Measurements from ENCODE around the gene TTC39C.

The TTC39C gene

GRCh38 chr18:24014062-24014985, at the start of gene TTC39C:
Gene TTC39C (plus strand): TSS chr18:24014754. CDS start chr18:24014872, 118 bp downstream.
- Mint-ChIP-seq H3K36me3 (peaks cover 10% of the 10 kb centered on the region), H3K9me3 (no peaks in the 10 kb centered on the region), H3K4me1 (peaks cover 72% of the 10 kb centered on the region), H3K4me3 (peak within 1 kb of the TSS; percentile 98), H3K27ac (peak within 1 kb of the TSS; percentile 94)
- ATAC-seq (peak; percentile 85), DNase-seq (ENCODE audit: low spot score in 2 of 2) (peak; percentile 79 to 94)

DNA sequence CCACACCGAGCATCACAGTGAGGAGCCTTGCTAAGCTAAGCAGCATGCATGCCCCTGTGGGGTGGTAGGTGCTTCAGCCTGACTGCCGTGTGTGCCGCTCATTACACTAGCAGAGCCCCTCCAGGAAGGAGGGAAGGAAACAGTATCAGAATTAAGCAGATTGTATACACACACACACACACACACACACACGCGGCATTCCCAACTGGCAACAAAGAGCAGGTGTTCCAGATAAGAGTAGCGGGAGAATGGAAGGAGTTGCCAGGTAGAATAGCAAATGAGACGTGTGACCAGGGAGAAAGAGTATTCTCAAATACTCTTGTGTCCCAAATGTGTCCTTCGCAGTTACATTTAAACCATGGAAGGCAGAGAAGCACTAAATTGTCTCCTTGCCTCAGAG, 47.6 kb upstream of the TTC39C start:
- Mint-ChIP-seq H3K36me3 (peaks cover 5% of the 10 kb centered on the region), H3K9me3 (no peaks in the 10 kb centered on the region), H3K4me3 (peak overlapping the region; percentile 50), H3K27ac (peak overlapping the region; percentile 21), H3K4me1 (peaks cover 75% of the 10 kb centered on the region)
- ATAC-seq (no peak), DNase-seq (ENCODE audit: low spot score in 2 of 2) (no peak)

- Mint-ChIP-seq H3K27ac (peak overlapping the region; percentile 21), H3K36me3 (peaks cover 5% of the 10 kb centered on the region), H3K4me3 (peak overlapping the region; percentile 50), H3K4me1 (peaks cover 81% of the 10 kb centered on the region), H3K9me3 (no peaks in the 10 kb centered on the region)
- peak in 1 of 2 donors; percentile 69 for DNase-seq (ENCODE audit: low spot score in 2 of 2)
- peak; percentile 75 for ATAC-seq
Measured at GRCh38 chr18:23967321-23968089, 47.0 kb upstream of the TTC39C start.

GRCh38 chr18:23968638-23969604, 45.6 kb upstream of the TTC39C start:
- peak overlapping the region; percentile 50 for H3K4me3 Mint-ChIP-seq
- no peaks in the 10 kb centered on the region for H3K9me3 Mint-ChIP-seq
- H3K4me1 Mint-ChIP-seq: peaks cover 87% of the 10 kb centered on the region

GRCh38 chr18:23969664-23970063, 44.9 kb upstream of the TTC39C start:
- peaks cover 83% of the 10 kb centered on the region for H3K4me1 Mint-ChIP-seq
- DNase-seq (ENCODE audit: low spot score in 2 of 2) (no peak), ATAC-seq (no peak)
- peak overlapping the region; percentile 48 for H3K4me3 Mint-ChIP-seq
- no peaks in the 10 kb centered on the region for H3K9me3 Mint-ChIP-seq
- H3K27ac Mint-ChIP-seq: peak overlapping the region; percentile 93
- H3K36me3 Mint-ChIP-seq: peaks cover 5% of the 10 kb centered on the region

More at GRCh38 chr18:23968638-23969604, 45.6 kb upstream of the TTC39C start:
- ATAC-seq (no peak), DNase-seq (ENCODE audit: low spot score in 2 of 2) (no peak)
- Mint-ChIP-seq H3K27ac (no peak overlapping the region), H3K36me3 (peaks cover 5% of the 10 kb centered on the region)

DNA sequence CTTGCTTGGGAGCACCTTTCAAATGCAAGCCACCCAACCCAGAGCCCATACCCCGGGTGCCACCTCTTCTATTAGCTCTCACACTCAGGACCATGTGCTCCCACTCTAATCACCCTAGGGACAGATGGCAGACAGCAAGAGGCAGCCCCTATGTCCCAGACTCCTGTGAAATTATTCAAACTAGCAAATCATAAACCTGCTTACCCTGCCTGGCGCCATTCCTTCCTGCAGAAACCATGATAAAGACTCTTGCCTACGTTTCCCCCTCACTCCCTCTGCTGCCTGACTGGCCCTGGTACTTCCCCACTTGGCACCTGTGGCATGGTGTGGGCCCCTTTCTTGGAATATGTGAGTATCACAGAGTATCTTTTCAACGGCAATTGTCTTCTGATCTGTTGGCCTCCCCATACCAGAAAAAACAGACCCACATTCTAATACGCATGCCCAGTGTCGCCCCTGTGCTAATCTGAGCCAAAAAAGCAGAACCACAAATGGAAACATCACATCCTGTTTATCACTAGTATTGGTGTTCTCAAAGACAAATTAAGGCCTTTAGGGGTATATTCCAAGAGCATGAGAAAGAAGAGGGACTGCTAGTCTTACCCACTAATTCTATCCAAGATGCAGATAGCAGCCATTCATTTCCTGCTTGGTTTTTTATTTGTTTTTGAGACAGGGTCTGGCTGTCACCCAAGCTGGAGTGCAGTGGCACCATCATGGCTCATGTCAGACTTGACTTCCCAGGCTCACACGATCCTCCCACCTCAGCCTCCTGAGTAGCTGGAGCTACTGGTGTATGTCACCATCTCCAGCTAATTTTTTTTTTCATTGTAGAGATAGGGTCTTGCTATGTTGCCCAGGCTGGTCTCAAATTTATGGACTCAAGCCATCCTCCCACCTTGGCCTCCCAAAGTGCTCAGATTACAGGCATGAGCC, 44.1 kb upstream of the TTC39C start:
- ATAC-seq: peak; percentile 67
- Mint-ChIP-seq H3K36me3 (peaks cover 3% of the 10 kb centered on the region), H3K9me3 (no peaks in the 10 kb centered on the region), H3K27ac (peak overlapping the region; percentile 93), H3K4me3 (peak overlapping the region; percentile 48), H3K4me1 (peaks cover 77% of the 10 kb centered on the region)
- no peak for DNase-seq (ENCODE audit: low spot score in 2 of 2)

- Mint-ChIP-seq H3K9me3 (no peaks in the 10 kb centered on the region), H3K36me3 (no peaks in the 10 kb centered on the region), H3K4me1 (peaks cover 71% of the 10 kb centered on the region), H3K4me3 (peak overlapping the region; percentile 48), H3K27ac (peak overlapping the region; percentile 93)
- ATAC-seq (no peak), DNase-seq (ENCODE audit: low spot score in 2 of 2) (no peak)
Measured at GRCh38 chr18:23971097-23971440, 43.5 kb upstream of the TTC39C start.

- ATAC-seq (no peak), DNase-seq (ENCODE audit: low spot score in 2 of 2) (no peak)
- Mint-ChIP-seq H3K27ac (peak overlapping the region; percentile 6), H3K36me3 (no peaks in the 10 kb centered on the region), H3K4me1 (peaks cover 75% of the 10 kb centered on the region), H3K9me3 (peaks cover 2% of the 10 kb centered on the region), H3K4me3 (peak overlapping the region; percentile 8)
Measured at GRCh38 chr18:23971666-23972230, 42.8 kb upstream of the TTC39C start.

DNA sequence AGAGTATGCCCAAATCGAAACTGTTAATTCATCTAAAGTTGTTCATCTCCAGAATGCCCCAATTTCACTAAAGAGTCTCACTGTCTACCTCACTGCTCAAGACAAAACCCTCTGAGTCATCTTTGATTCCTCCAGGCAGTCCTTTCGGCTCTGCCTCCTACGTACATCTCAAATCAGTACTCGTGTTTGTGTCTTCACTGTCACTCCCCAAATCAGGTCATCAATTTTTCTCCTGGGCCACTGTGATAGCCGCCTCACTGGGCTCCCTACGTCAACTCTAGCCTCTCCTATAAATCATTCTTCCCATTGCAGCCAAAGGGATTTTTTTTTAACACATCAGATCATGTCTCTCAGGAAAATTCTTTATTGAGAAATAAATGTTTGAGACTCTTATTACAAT, 42.1 kb upstream of the TTC39C start:
- no peaks in the 10 kb centered on the region for H3K36me3 Mint-ChIP-seq
- ATAC-seq (peak; percentile 96), DNase-seq (ENCODE audit: low spot score in 2 of 2) (peak in 1 of 2 donors; percentile 68)
- H3K4me3 Mint-ChIP-seq: peak overlapping the region; percentile 8
- H3K27ac Mint-ChIP-seq: peak overlapping the region; percentile 6
- H3K9me3 Mint-ChIP-seq: peaks cover 4% of the 10 kb centered on the region
- peaks cover 74% of the 10 kb centered on the region for H3K4me1 Mint-ChIP-seq

GRCh38 chr18:23977103-23977502, 37.5 kb upstream of the TTC39C start:
- Mint-ChIP-seq H3K9me3 (peaks cover 4% of the 10 kb centered on the region), H3K4me1 (peaks cover 49% of the 10 kb centered on the region), H3K36me3 (no peaks in the 10 kb centered on the region), H3K4me3 (no peak overlapping the region), H3K27ac (no peak overlapping the region)
- DNase-seq (ENCODE audit: low spot score in 2 of 2) (no peak), ATAC-seq (no peak)

DNA sequence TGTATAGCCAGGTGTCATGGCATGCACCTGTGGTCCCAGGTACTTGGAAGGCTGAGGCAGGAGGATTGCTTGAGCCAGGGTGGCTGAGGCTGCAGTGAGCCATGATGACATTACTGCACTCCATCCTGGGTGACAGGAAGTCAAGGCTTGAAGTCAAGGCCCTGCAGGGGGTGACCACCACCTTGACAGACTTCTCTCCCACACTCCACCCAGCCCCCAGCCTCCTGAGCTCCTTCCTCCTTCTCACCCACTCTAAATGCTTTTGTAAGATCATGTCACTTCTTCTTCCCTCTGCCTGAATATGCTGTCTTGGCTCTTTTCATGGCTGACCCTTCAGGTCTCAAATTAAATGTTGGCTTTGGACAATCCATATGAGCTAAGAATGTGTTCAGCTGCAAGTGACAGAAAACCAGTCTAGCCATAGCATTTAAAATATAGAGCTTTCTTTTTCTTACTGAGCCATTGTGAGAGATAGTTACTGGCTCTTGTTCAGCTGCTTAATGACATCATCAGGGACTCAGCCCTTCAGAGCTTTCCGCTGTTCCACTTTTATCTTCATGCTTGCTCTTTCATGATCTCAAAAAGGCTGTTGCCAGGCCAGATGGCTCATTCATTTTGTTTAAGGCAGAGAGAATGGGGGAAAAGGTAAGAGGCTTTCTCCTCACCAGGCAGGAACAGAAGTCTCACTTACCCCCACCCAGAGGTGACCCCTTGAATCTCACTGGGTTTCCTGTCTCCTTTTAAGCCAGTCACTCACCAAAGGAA, 36.7 kb upstream of the TTC39C start:
- no peaks in the 10 kb centered on the region for H3K36me3 Mint-ChIP-seq
- H3K27ac Mint-ChIP-seq: peak overlapping the region; percentile 82
- peaks cover 4% of the 10 kb centered on the region for H3K9me3 Mint-ChIP-seq
- peaks cover 50% of the 10 kb centered on the region for H3K4me1 Mint-ChIP-seq
- H3K4me3 Mint-ChIP-seq: peak overlapping the region; percentile 37
- peak; percentile 51 for ATAC-seq
- DNase-seq (ENCODE audit: low spot score in 2 of 2): no peak

- no peak overlapping the region for H3K27ac Mint-ChIP-seq
- peak; percentile 31 for ATAC-seq
- H3K36me3 Mint-ChIP-seq: no peaks in the 10 kb centered on the region
- DNase-seq (ENCODE audit: low spot score in 2 of 2): peak in 1 of 2 donors; percentile 42
- H3K4me1 Mint-ChIP-seq: peaks cover 46% of the 10 kb centered on the region
- H3K9me3 Mint-ChIP-seq: peaks cover 2% of the 10 kb centered on the region
- H3K4me3 Mint-ChIP-seq: no peak overlapping the region
Measured at GRCh38 chr18:23981369-23981980, 33.1 kb upstream of the TTC39C start.

Data from stimulated activated effector memory CD8-positive, alpha-beta T cell treated with anti-CD3 and anti-CD28 coated beads, Interleukin-12 subunit alpha, Interleukin-12 subunit beta, amount 100 ng/mL, for 72 hours (primary cell).